Neural progenitor cell (in vitro differentiated cells): Measurements from ENCODE around the gene S100A10. TPM values are rescaled to one million over a fixed set of nuclear protein-coding genes. Genes with fewer than 3 reads are reported as not detected.

Experiments
- DNase-seq: peaks from one replicate; pipeline ENCODE4 v3.0.0-alpha.2; 2016; ENCODE audit warnings: low spot score
- H2AFZ ChIP-seq: fragments of 200-600 bp; sonication (generic); replicated peaks from 2 replicates; pipeline ENCODE4 v1.6.1; 2016; ENCODE audit warnings: antibody characterized with exemption
- H3F3A ChIP-seq: fragments of 200-600 bp; sonication (generic); 2 replicates; pipeline ENCODE4 v1.6.1; 2016; ENCODE audit warnings: antibody characterized with exemption, low read depth
- H3K27ac ChIP-seq: fragments of 200-600 bp; sonication (generic); 2 replicates; pipeline ENCODE4 v1.5.1; 2016; ENCODE audit warnings: mild to moderate bottlenecking
- H3K27me3 ChIP-seq: fragments of 200-600 bp; sonication (generic); 2 replicates; pipeline ENCODE4 v1.6.1; 2016; ENCODE audit warnings: mild to moderate bottlenecking, moderate library complexity
- H3K36me3 ChIP-seq: fragments of 200-600 bp; sonication (generic); 2 replicates; pipeline ENCODE4 v1.5.1; 2016
- H3K4me1 ChIP-seq: fragments of 200-600 bp; sonication (generic); 2 replicates; pipeline ENCODE4 v1.6.1; 2016; ENCODE audit warnings: mixed run types
- H3K4me2 ChIP-seq: fragments of 200-600 bp; sonication (generic); 2 replicates; pipeline ENCODE4 v1.6.1; 2016
- H3K4me3 ChIP-seq: fragments of 200-600 bp; sonication (generic); 2 replicates; pipeline ENCODE4 v1.5.1; 2016
- H3K79me2 ChIP-seq: fragments of 200-600 bp; sonication (generic); 2 replicates; pipeline ENCODE4 v1.6.1; 2016; ENCODE audit warnings: low read depth
- H3K9ac ChIP-seq: fragments of 200-600 bp; sonication (generic); 2 replicates; pipeline ENCODE4 v1.6.1; 2016
- H3K9me3 ChIP-seq: fragments of 200-600 bp; sonication (generic); 2 replicates; pipeline ENCODE4 v1.5.1; 2016; ENCODE audit warnings: low read depth
- H4K20me1 ChIP-seq: fragments of 200-600 bp; sonication (generic); 2 replicates; pipeline ENCODE4 v1.6.1; 2016; ENCODE audit warnings: low read depth
- H3K27ac Mint-ChIP-seq: 3 replicates; pipeline ENCODE4 v1.8.0; 2021; ENCODE audit warnings: mixed read lengths
- H3K27me3 Mint-ChIP-seq: 2 replicates; pipeline ENCODE4 v1.8.0; 2022; ENCODE audit warnings: low read depth, mild to moderate bottlenecking, inconsistent platforms, moderate library complexity, mixed read lengths; ENCODE audit not compliant: insufficient read depth
- H3K36me3 Mint-ChIP-seq: 3 replicates; pipeline ENCODE4 v1.8.0; 2021; ENCODE audit warnings: mixed read lengths
- H3K4me1 Mint-ChIP-seq: 3 replicates; pipeline ENCODE4 v1.8.0; 2021; ENCODE audit warnings: mixed read lengths
- H3K4me3 Mint-ChIP-seq: 3 replicates; pipeline ENCODE4 v1.8.0; 2021; ENCODE audit warnings: mild to moderate bottlenecking, moderate library complexity, mixed read lengths
- H3K9me3 Mint-ChIP-seq: 3 replicates; pipeline ENCODE4 v1.8.0; 2020; ENCODE audit warnings: mixed read lengths
- EZH2 ChIP-seq: fragments of 200-600 bp; sonication (generic); IDR thresholded peaks from 2 replicates; pipeline ENCODE4 v1.6.1; 2017; ENCODE audit warnings: antibody characterized with exemption, mild to moderate bottlenecking, moderate library complexity
- EZH2phosphoT487 ChIP-seq: fragments of 200-600 bp; sonication (generic); IDR thresholded peaks from 2 replicates; pipeline ENCODE4 v1.6.1; 2017; ENCODE audit warnings: antibody characterized with exemption
- total RNA-seq: library from RNA; depleted of rRNA; stranded (reverse); fragments of >200 nt; gene quantifications from 2 replicates; pipeline ENCODE4 v1.2.3, GENCODE V29; 2015; ENCODE audit warnings: low replicate concordance
- TF ChIP-seq, protein P1 (sequence below): fragments of 200-600 bp; sonication (generic); IDR thresholded peaks from 2 replicates; pipeline ENCODE4 v1.5.1; 2017; ENCODE audit warnings: antibody characterized with exemption, mild to moderate bottlenecking

S100A10 gene
- total RNA-seq, 1 donor from 2014 or later, result 0.54 TPM

DNA sequence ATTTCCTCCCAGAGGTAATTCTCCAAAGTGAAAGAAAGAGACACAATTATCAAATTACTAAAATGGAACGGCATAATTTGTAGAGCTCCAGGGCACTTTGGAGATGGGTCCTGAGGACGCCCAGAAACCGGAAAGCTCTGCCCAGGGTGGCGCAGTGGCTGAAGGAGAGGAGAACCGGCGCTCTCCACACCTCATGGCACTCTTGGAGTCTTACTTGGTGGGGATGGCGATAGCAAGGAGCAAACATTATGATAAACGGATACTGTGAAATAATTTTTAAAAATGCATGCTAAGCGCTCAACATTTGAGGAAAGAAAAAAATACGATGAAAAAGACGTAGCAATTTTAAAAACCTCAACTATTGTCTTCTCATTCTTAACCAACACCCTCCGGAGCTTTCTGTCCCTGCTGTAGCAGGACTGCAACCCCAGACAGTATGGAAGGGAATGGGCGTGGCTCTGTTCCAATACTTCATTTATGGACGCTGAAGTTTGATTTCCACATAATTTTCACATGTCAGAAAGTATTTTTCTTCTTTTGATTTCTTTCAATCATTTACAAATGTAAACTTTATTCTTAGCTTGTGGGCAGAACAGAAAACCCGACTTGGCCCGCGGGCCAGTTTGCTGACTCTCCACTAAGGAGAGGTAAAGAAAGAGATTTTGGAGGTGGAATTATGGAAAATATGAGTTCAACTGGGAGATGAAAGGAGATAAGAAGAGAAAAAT is 42.0 kb upstream of the S100A10 start:
- no peaks in the 10 kb centered on the region for H3K79me2 ChIP-seq
- peaks cover 14% of the 10 kb centered on the region for H3K4me1 ChIP-seq
- H3K4me1 Mint-ChIP-seq, result peaks cover 24% of the 10 kb centered on the region
- no peak overlapping the region for H3K9ac ChIP-seq
- H3K36me3 ChIP-seq, result no peaks in the 10 kb centered on the region
- no peaks in the 10 kb centered on the region for H3K9me3 ChIP-seq
- H3K27me3 ChIP-seq, result peaks cover 40% of the 10 kb centered on the region
- H3K27me3 Mint-ChIP-seq, result peaks cover 22% of the 10 kb centered on the region
- peak overlapping the region; percentile 27 for H2AFZ ChIP-seq
- H3K4me2 ChIP-seq, result peak overlapping the region; percentile 82
- no peaks in the 10 kb centered on the region for H4K20me1 ChIP-seq
- no peaks in the 10 kb centered on the region for H3K9me3 Mint-ChIP-seq
- peaks cover 14% of the 10 kb centered on the region for H3F3A ChIP-seq
- peak overlapping the region; percentile 45 for H3K4me3 ChIP-seq
- peak overlapping the region; percentile 84 for H3K4me3 Mint-ChIP-seq
- TF ChIP-seq, protein P1, sequence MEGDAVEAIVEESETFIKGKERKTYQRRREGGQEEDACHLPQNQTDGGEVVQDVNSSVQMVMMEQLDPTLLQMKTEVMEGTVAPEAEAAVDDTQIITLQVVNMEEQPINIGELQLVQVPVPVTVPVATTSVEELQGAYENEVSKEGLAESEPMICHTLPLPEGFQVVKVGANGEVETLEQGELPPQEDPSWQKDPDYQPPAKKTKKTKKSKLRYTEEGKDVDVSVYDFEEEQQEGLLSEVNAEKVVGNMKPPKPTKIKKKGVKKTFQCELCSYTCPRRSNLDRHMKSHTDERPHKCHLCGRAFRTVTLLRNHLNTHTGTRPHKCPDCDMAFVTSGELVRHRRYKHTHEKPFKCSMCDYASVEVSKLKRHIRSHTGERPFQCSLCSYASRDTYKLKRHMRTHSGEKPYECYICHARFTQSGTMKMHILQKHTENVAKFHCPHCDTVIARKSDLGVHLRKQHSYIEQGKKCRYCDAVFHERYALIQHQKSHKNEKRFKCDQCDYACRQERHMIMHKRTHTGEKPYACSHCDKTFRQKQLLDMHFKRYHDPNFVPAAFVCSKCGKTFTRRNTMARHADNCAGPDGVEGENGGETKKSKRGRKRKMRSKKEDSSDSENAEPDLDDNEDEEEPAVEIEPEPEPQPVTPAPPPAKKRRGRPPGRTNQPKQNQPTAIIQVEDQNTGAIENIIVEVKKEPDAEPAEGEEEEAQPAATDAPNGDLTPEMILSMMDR, result no peak
- peak; percentile 61 for TF ChIP-seq EZH2
- H3K27ac ChIP-seq, result no peak overlapping the region
- H3K27ac Mint-ChIP-seq, result no peak overlapping the region
- no peak for DNase-seq
- no peaks in the 10 kb centered on the region for H3K36me3 Mint-ChIP-seq

DNA sequence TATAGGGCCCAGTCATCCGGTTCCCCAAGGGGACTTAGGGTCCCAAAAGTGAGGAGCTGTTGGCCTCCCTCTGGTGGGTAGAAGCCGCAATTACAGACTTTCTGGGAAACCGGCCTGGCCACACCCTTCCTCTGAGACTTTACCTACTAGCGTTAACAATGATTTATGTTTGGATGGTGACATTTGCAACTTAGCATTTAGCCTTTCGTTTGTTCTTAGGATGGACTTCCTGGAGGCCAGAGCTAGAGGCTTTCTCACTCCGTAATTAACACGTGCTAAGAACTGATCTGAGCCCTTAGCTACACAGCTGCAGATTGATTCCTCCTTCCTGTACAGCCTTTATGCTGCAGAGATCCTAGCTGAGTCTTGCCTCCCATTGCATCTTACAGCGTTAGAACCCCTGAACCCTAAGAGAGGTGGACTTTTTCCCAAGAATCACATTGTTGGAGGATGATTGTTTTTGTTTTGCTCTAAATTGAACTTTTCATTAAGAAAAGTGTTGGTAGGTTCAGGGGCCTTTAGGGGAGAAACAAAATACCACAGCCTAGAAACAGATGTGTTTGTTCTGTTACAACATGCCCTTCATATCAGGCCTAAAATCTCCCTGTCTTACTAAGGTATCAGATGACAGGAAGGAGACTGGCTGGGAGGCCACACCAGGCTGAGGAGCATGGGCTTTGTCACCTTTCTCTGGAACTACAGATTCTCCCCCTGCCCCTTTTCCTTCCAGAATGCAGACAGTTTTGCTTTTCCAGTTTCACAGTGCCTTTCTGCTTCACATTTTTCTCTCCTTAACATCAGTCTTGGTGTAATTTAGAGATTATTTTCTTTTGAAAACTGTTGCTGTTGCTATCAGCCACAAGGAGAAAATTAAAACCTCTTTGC is 41.2 kb upstream of the S100A10 start:
- no peak overlapping the region for H3K27ac Mint-ChIP-seq
- Histone ChIP-seq H3K9me3 (no peaks in the 10 kb centered on the region), H3K9ac (no peak overlapping the region), H3K27me3 (peaks cover 38% of the 10 kb centered on the region), H3K4me2 (peak overlapping the region; percentile 82), H4K20me1 (no peaks in the 10 kb centered on the region), H3F3A (peaks cover 14% of the 10 kb centered on the region), H3K27ac (no peak overlapping the region), H3K36me3 (no peaks in the 10 kb centered on the region), H2AFZ (peak overlapping the region; percentile 27), H3K79me2 (no peaks in the 10 kb centered on the region), H3K4me3 (no peak overlapping the region), H3K4me1 (peaks cover 14% of the 10 kb centered on the region)
- no peak for TF ChIP-seq EZH2
- no peak for TF ChIP-seq EZH2phosphoT487
- TF ChIP-seq, protein P1, result peak; percentile 78
- H3K27me3 Mint-ChIP-seq, result peaks cover 22% of the 10 kb centered on the region
- peak; percentile 70 for DNase-seq
- H3K4me3 Mint-ChIP-seq, result peak overlapping the region; percentile 84
- no peaks in the 10 kb centered on the region for H3K9me3 Mint-ChIP-seq
- peaks cover 24% of the 10 kb centered on the region for H3K4me1 Mint-ChIP-seq
- no peaks in the 10 kb centered on the region for H3K36me3 Mint-ChIP-seq

GRCh38 chr1:152034324-152034653 is 40.6 kb upstream of the S100A10 start:
- H3K27me3 Mint-ChIP-seq, result peaks cover 20% of the 10 kb centered on the region
- H3K4me3 Mint-ChIP-seq, result no peak overlapping the region
- no peak for DNase-seq
- no peaks in the 10 kb centered on the region for H4K20me1 ChIP-seq
- H3F3A ChIP-seq, result peaks cover 14% of the 10 kb centered on the region
- no peaks in the 10 kb centered on the region for H3K36me3 Mint-ChIP-seq
- H2AFZ ChIP-seq, result no peak overlapping the region
- peaks cover 14% of the 10 kb centered on the region for H3K4me1 ChIP-seq
- H3K4me1 Mint-ChIP-seq, result peaks cover 24% of the 10 kb centered on the region
- no peak overlapping the region for H3K4me2 ChIP-seq
- H3K36me3 ChIP-seq, result no peaks in the 10 kb centered on the region
- H3K27me3 ChIP-seq, result peaks cover 38% of the 10 kb centered on the region
- TF ChIP-seq EZH2phosphoT487, result no peak
- no peak for TF ChIP-seq EZH2
- TF ChIP-seq, protein P1, result no peak
- H3K4me3 ChIP-seq, result no peak overlapping the region
- H3K9me3 Mint-ChIP-seq, result no peaks in the 10 kb centered on the region
- no peak overlapping the region for H3K27ac ChIP-seq
- H3K79me2 ChIP-seq, result no peaks in the 10 kb centered on the region
- H3K9me3 ChIP-seq, result no peaks in the 10 kb centered on the region
- no peak overlapping the region for H3K9ac ChIP-seq
- no peak overlapping the region for H3K27ac Mint-ChIP-seq
